ENCODE data around the gene BST1.

Gene BST1

GRCh38 chr4:15667006-15667405 is 35.9 kb upstream of the BST1 start:
- no peaks in the 10 kb centered on the region for H3K9me3 ChIP-seq
- H3K4me1 ChIP-seq, result no peaks in the 10 kb centered on the region; the same call in 1 of the 2 replicates
- H3K36me3 ChIP-seq (replicated peaks), result peaks cover 11% of the 10 kb centered on the region
- H3K27me3 ChIP-seq (ENCODE audit: low read depth), result no peaks in the 10 kb centered on the region
- no peak overlapping the region for H3K4me3 ChIP-seq
- DNase-seq (ENCODE audit: low spot score in 2 of 2), result no peak
- in situ Hi-C loops (cut with MboI; ENCODE audit: low sequenced_read_pairs), result loop anchor here (25.0 kb wide), 1 partner anchor 655 kb away; the partner anchor contains the start of gene CPEB2

DNA sequence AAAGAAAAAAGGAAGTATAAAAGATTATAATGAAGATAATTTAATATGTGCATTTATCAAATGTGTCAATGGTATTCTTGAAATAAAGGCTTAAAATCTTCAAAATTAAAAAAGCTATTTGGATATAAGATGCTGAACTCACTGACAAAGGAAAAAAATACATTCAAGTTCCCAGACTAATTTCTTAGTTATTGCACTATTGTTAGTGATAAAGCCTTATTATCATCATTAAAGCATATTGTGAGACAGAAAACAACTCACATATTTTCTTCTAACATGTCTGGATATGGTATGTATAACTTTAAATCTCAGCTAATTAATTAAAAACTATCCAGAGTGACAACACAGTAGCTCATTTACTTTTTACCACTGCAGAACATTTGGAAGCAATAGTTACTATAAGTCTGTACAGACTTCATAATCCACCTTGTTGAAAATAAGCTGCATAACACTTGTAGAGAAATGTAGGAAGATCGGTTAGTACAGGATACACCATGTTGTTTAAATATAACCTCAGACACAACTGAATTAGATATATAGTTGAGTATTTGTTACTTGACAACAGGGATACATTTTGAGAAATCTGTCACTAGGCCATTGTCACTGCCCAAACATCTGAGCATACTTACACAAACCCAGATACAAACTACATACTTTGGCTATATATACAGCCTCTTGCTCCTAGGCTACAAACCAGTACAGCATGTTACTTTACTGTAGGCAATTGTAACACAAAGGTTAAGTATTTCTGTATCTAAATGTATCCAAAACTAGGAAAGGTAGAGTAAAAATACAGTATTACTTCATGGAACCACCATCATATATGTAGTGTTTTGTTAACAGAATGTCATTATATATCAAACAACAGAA is 34.1 kb upstream of the BST1 start:
- no peaks in the 10 kb centered on the region; the same call in 1 of the 2 replicates for H3K4me1 ChIP-seq
- no peaks in the 10 kb centered on the region for H3K27me3 ChIP-seq (ENCODE audit: low read depth)
- H3K4me3 ChIP-seq, result no peak overlapping the region
- in situ Hi-C loops (cut with MboI; ENCODE audit: low sequenced_read_pairs), result loop anchor here (25.0 kb wide), 1 partner anchor 656 kb away; the partner anchor contains the start of gene CPEB2
- no peak for DNase-seq (ENCODE audit: low spot score in 2 of 2)
- H3K9me3 ChIP-seq, result no peaks in the 10 kb centered on the region
- H3K36me3 ChIP-seq (replicated peaks), result peaks cover 11% of the 10 kb centered on the region

DNA sequence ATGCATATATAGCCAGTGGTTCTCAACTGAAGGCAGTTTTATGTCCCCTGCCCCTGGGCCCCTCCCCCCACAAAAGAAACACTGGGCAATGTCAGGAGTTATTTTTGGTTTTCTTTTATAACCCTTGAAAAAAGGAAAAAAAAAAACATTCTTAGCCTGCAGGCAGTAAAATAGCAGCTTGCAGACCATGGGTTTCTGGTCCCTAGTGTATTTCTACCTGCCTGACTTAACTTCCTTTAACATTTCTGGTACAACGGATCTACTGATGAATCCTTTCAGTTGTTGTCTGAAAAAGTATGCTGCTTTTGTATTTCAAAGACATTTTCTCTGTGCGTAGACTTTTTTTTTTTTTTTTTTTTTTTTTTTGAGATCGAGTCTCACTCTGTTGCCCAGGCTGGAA is 32.3 kb upstream of the BST1 start:
- H3K36me3 ChIP-seq (replicated peaks), result peaks cover 11% of the 10 kb centered on the region
- in situ Hi-C loops (cut with MboI; ENCODE audit: low sequenced_read_pairs), result loop anchor here (25.0 kb wide), 1 partner anchor 658 kb away; the partner anchor contains the start of gene CPEB2

GRCh38 chr4:15672101-15672500 is 30.8 kb upstream of the BST1 start:
- DNase-seq (ENCODE audit: low spot score in 2 of 2), result no peak
- Histone ChIP-seq H3K4me1 (peaks cover 4% of the 10 kb centered on the region), H3K4me3 (no peak overlapping the region), H3K27me3 (ENCODE audit: low read depth) (no peaks in the 10 kb centered on the region), H3K9me3 (no peaks in the 10 kb centered on the region), H3K36me3 (replicated peaks) (peaks cover 5% of the 10 kb centered on the region)
- in situ Hi-C loops (cut with MboI; ENCODE audit: low sequenced_read_pairs), result loop anchor here (25.0 kb wide), 1 partner anchor 660 kb away; the partner anchor contains the start of gene CPEB2

More for the DNA sequence above, 32.3 kb upstream of the BST1 start:
- no peaks in the 10 kb centered on the region; the same call in 1 of the 2 replicates for H3K4me1 ChIP-seq
- H3K4me3 ChIP-seq, result no peak overlapping the region
- H3K9me3 ChIP-seq, result no peaks in the 10 kb centered on the region
- no peak for DNase-seq (ENCODE audit: low spot score in 2 of 2)
- H3K27me3 ChIP-seq (ENCODE audit: low read depth), result no peaks in the 10 kb centered on the region

DNA sequence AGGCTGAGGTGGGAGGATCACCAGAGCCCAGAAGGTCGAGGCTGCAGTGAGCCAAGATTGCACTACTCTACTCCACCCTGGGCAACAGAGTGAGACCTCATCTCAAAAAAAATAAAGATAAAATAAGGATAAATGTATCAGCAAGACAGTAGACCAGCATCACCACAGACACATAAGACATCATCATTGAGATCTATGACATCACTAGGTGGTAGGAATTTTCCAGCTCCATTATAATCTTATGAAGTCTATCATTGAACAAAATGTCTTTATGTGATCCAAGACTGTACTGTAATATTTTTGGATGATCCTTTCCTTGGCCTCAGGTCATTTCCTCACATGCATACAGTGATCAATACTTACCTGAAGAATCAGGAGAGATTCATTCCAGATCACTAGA is 29.5 kb upstream of the BST1 start:
- in situ Hi-C loops (cut with MboI; ENCODE audit: low sequenced_read_pairs), result loop anchor here (25.0 kb wide), 1 partner anchor 661 kb away; the partner anchor contains the start of gene CPEB2
- no peaks in the 10 kb centered on the region for H3K27me3 ChIP-seq (ENCODE audit: low read depth)
- H3K9me3 ChIP-seq, result no peaks in the 10 kb centered on the region
- no peak overlapping the region for H3K4me3 ChIP-seq
- no peaks in the 10 kb centered on the region for H3K36me3 ChIP-seq (replicated peaks)
- peaks cover 16% of the 10 kb centered on the region for H3K4me1 ChIP-seq
- DNase-seq (ENCODE audit: low spot score in 2 of 2), result no peak

GRCh38 chr4:15674046-15674445 is 28.8 kb upstream of the BST1 start:
- peaks cover 20% of the 10 kb centered on the region for H3K4me1 ChIP-seq
- in situ Hi-C loops (cut with MboI; ENCODE audit: low sequenced_read_pairs), result loop anchor here (25.0 kb wide), 1 partner anchor 662 kb away; the partner anchor contains the start of gene CPEB2
- no peaks in the 10 kb centered on the region for H3K9me3 ChIP-seq
- H3K27me3 ChIP-seq (ENCODE audit: low read depth), result no peaks in the 10 kb centered on the region
- H3K4me3 ChIP-seq, result no peak overlapping the region
- DNase-seq (ENCODE audit: low spot score in 2 of 2), result no peak
- no peaks in the 10 kb centered on the region for H3K36me3 ChIP-seq (replicated peaks)

DNA sequence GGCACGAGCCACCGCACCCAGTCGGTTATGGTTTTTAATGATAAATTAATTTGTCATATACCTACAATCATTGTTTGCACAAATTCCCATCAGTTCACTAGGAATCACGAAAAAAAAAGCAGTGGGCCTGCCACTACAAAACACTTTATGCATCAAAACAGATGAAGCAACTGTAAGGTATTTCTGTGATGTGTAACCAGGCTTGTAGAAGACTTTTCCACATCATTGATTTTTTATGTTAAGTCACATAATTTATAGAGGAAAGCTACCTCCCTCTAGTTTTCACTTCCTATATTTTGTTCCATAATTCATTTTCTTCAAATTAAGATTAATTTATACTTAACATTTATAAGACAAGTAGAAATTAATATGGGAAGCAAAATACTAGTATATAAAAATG is 27.9 kb upstream of the BST1 start:
- H3K4me1 ChIP-seq, result peaks cover 26% of the 10 kb centered on the region
- in situ Hi-C loops (cut with MboI; ENCODE audit: low sequenced_read_pairs), result loop anchor here (25.0 kb wide), 1 partner anchor 663 kb away; the partner anchor contains the start of gene CPEB2

DNA sequence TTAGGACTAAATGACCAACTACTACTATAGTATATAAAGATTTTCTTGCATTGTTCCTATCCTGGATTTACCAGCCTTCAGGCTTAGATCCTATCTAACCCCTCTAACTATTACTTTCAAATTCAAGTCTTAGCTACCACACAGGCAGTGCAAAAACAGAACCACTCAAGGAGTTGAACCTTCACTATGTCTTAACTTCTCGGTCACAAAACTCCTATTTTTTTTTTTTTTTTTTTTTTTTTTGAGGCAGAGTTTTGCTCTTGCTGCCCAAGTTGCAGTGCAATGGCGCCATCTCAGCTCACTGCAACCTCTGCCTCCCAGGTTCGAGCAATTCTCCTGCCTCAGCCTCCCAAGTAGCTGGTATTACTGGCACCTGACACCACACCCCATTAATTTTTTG is 27.5 kb upstream of the BST1 start:
- H3K27me3 ChIP-seq (ENCODE audit: low read depth), result no peaks in the 10 kb centered on the region
- no peaks in the 10 kb centered on the region for H3K9me3 ChIP-seq
- H3K4me1 ChIP-seq, result peaks cover 26% of the 10 kb centered on the region
- H3K36me3 ChIP-seq (replicated peaks), result no peaks in the 10 kb centered on the region
- no peak overlapping the region for H3K4me3 ChIP-seq
- in situ Hi-C loops (cut with MboI; ENCODE audit: low sequenced_read_pairs), result no loop called here
- DNase-seq (ENCODE audit: low spot score in 2 of 2), result no peak

More for the DNA sequence above, 27.9 kb upstream of the BST1 start:
- Histone ChIP-seq H3K27me3 (ENCODE audit: low read depth) (no peaks in the 10 kb centered on the region), H3K36me3 (replicated peaks) (no peaks in the 10 kb centered on the region), H3K9me3 (no peaks in the 10 kb centered on the region), H3K4me3 (no peak overlapping the region)
- DNase-seq (ENCODE audit: low spot score in 2 of 2), result no peak

- in situ Hi-C loops (cut with MboI; ENCODE audit: low sequenced_read_pairs), result no loop called here
- no peak for DNase-seq (ENCODE audit: low spot score in 2 of 2)
- no peaks in the 10 kb centered on the region for H3K36me3 ChIP-seq (replicated peaks)
- H3K4me1 ChIP-seq, result peaks cover 26% of the 10 kb centered on the region
- H3K27me3 ChIP-seq (ENCODE audit: low read depth), result no peaks in the 10 kb centered on the region
- no peak overlapping the region for H3K4me3 ChIP-seq
- no peaks in the 10 kb centered on the region for H3K9me3 ChIP-seq
Measured at GRCh38 chr4:15676039-15676438, 26.8 kb upstream of the BST1 start.

- Histone ChIP-seq H3K9me3 (no peaks in the 10 kb centered on the region), H3K36me3 (replicated peaks) (no peaks in the 10 kb centered on the region), H3K4me1 (peaks cover 26% of the 10 kb centered on the region), H3K4me3 (no peak overlapping the region), H3K27me3 (ENCODE audit: low read depth) (no peaks in the 10 kb centered on the region)
- no peak for DNase-seq (ENCODE audit: low spot score in 2 of 2)
- in situ Hi-C loops (cut with MboI; ENCODE audit: low sequenced_read_pairs), result no loop called here
Measured at GRCh38 chr4:15676899-15677298, 26.0 kb upstream of the BST1 start.

DNA sequence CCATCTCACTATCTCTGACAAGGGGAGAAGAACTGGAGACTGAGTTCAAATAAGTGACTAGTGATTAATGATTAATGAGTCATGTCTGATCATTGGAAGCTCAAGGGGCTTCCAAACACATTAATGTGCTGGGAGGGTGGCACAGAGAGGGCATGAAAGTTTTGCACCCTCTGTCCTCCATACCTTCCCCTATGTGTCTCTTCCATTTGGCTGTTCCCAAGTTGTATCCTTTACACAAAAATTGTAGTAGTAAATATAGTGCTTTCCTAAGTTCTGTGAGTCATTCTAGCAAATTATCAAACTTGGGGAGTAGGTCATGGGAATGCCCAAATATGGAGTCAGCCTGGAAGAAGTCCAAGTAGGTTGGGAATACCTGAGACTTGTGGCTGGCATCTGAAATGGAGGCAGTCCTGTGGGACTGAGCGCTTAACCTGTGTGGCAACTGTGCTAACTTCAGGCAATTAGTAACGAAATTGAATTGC is 25.3 kb upstream of the BST1 start:
- Histone ChIP-seq H3K4me1 (peaks cover 26% of the 10 kb centered on the region), H3K27me3 (ENCODE audit: low read depth) (no peaks in the 10 kb centered on the region), H3K9me3 (no peaks in the 10 kb centered on the region), H3K4me3 (no peak overlapping the region), H3K36me3 (replicated peaks) (no peaks in the 10 kb centered on the region)
- in situ Hi-C loops (cut with MboI; ENCODE audit: low sequenced_read_pairs), result no loop called here
- no peak for DNase-seq (ENCODE audit: low spot score in 2 of 2)

- H3K4me3 ChIP-seq, result peak overlapping the region; percentile 70
- H3K27me3 ChIP-seq (ENCODE audit: low read depth), result no peaks in the 10 kb centered on the region
- peaks cover 46% of the 10 kb centered on the region for H3K4me1 ChIP-seq
- DNase-seq (ENCODE audit: low spot score in 2 of 2), result no peak
- no peaks in the 10 kb centered on the region for H3K9me3 ChIP-seq
- in situ Hi-C loops (cut with MboI; ENCODE audit: low sequenced_read_pairs), result no loop called here
- H3K36me3 ChIP-seq (replicated peaks), result peaks cover 2% of the 10 kb centered on the region
Measured at GRCh38 chr4:15681067-15681371, 21.8 kb upstream of the BST1 start.

DNA sequence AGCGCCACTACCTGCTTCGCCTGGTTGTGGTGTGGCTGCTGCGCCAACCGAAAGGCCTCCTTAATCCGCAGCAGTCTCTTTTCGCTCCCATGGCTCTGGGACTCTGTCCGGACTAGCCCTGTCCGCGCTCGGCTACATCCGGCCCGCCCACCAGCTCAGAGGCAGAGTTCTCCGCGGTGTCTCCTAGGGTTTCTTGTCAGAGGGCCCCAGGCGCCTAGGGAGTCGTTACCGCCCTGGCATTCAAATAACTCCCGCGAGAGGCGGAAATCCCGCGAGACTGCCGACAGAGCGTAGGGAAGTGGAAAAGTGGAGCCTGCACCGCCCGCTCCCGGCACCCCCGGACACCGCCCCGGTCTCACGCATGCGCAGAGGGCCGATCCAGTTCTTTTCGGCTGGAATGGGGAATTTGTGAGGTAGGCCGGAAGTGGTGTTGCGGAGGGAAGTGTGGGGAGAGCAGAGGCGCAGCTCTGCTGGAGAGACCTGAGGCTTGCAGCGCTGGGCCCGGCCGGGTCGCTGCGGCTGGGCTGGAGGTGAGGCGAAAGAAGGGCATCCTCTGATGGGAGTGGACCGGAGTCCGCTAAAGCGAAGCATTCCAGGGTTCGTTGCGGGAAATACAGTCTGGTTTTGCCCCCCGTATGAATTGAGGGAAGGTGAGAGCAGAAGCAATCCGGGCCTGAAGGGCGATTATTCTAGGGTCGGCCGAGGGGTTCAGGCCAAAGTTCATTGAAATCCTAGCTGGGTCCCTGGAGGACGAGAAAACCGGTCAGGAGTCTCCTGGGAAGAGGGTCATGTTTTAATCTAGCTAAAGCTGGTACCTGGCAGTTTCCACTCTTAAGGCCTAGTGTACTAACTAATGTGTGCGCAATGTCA is 21.3 kb upstream of the BST1 start, which contains the start of gene FAM200B:
Gene FAM200B (plus strand): TSS at position 456 of the 870 bp plus-strand sequence. CDS start 5,151 bp downstream, outside the sequence.
- Histone ChIP-seq H3K4me1 (peaks cover 46% of the 10 kb centered on the region), H3K9me3 (no peaks in the 10 kb centered on the region), H3K4me3 (peak within 1 kb of the TSS; percentile 70), H3K27me3 (ENCODE audit: low read depth) (no peaks in the 10 kb centered on the region), H3K36me3 (replicated peaks) (peaks cover 8% of the 10 kb centered on the region)
- peak; percentile 97 to 100 for DNase-seq (ENCODE audit: low spot score in 2 of 2)
- in situ Hi-C loops (cut with MboI; ENCODE audit: low sequenced_read_pairs), result no loop called here

Measured in HAP-1 (cell line).